ENCODE measurements around the gene ATP2B1. TPM values are rescaled to one million over a fixed set of nuclear protein-coding genes. Genes with fewer than 3 reads are reported as not detected.

The ATP2B1 gene
- total RNA-seq, 1 experiment from 2014 or later, result 48.5 TPM

DNA sequence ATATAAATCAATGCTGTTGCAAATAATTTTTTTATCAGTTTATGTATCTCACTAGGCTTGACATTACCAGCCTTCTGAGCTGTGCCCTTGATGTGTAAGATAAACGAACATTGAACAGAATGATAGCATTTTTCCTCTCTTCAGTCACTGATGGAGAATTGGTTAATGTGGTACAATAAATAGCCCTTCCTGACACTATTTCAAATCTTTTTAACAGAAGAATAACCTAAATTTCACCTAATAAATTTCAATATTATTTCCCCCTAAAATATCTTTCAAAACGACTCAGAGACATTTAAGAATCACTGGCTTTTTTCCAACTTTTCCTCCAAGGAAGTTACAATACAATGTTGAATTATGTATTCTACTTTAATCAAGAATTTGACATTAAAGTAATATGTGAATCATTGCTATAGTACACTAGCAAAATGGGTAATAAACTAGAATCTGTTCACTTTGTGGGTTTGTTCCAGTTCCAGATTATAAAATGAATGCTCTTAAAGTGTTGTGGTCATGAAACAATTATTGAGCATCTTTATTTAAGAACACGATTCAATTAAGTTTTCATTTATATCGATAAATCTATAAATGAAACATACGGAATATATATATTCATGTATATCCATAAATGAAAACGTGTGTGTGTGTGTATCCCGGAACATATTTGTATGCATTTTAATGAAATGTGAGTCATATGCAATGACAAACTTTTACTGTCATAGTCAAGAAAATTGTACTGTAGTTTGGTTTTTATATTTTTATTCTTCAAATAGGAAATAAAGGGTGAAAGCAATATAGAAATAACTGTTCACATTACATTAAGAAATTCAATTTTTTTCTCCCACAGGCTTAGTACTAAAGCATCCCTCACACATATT, 2.5 kb upstream of the ATP2B1 start:
- ChIA-PET CTCF (no interaction called here), POLR2A (ENCODE audit: unreplicated experiment) (interaction anchor here (0.7 to 1.2 kb wide), 2 partner anchors 22 to 181 kb away, joined by 4 to 8 read pairs; no protein-coding TSS in a partner anchor)
- Histone ChIP-seq H3K9me2 (replicated peaks; ENCODE audit: low read length) (no peaks in the 10 kb centered on the region), H3K79me2 (ENCODE audit: low read length) (peaks cover 35% of the 10 kb centered on the region), H2AFZ (ENCODE audit: low read length) (no peak overlapping the region), H3K9ac (ENCODE audit: low read length) (peak overlapping the region; percentile 91), H3K4me3 (ENCODE audit: low read length) (peak overlapping the region; percentile 90), H3K4me2 (ENCODE audit: low read length) (peak overlapping the region; percentile 87), H3K9me3 (ENCODE audit: low read length) (no peaks in the 10 kb centered on the region), H4K20me1 (ENCODE audit: low read length) (peaks cover 19% of the 10 kb centered on the region), H3F3A (ENCODE audit: low read length, unreplicated experiment) (no peaks in the 10 kb centered on the region), H3K27ac (ENCODE audit: low read length) (peak overlapping the region; percentile 87), H3K36me3 (ENCODE audit: low read depth, low read length) (no peaks in the 10 kb centered on the region), H3K4me1 (ENCODE audit: insufficient read depth, low read length) (peaks cover 22% of the 10 kb centered on the region), H3K27me3 (ENCODE audit: low read length) (no peaks in the 10 kb centered on the region)
- ATAC-seq (no peak), DNase-seq (peak; percentile 41)
- intact Hi-C loops (cut with micrococcal nuclease), result loop anchor here (1.0 to 2.0 kb wide), 4 partner anchors 23 to 106 kb away; no protein-coding TSS in a partner anchor
- TF ChIP-seq EZH2 (IDR thresholded peaks at IDR 0.05; ENCODE audit: low read length, unreplicated experiment) (no peak), EZH2phosphoT487 (IDR thresholded peaks at IDR 0.05; ENCODE audit: borderline replicate concordance, low read length) (no peak), CTCF (conservative IDR thresholded peaks at IDR 0.05; ENCODE audit: low read depth, low read length) (no peak)
- no TSS peak for BruUV-seq (replicated peaks)

GRCh38 chr12:89709995-89710872, 1.6 kb upstream of the ATP2B1 start:
- DNase-seq, result peak; percentile 26
- POLR2A ChIA-PET (ENCODE audit: unreplicated experiment), result interaction anchor here (0.6 to 1.2 kb wide), 4 partner anchors 23 to 250 kb away, joined by 3 to 8 read pairs (median 4); no protein-coding TSS in a partner anchor
- Histone ChIP-seq H3K27me3 (ENCODE audit: low read length) (no peaks in the 10 kb centered on the region), H3K9me3 (ENCODE audit: low read length) (no peaks in the 10 kb centered on the region), H4K20me1 (ENCODE audit: low read length) (peaks cover 28% of the 10 kb centered on the region), H3K27ac (ENCODE audit: low read length) (peak overlapping the region; percentile 87), H3K4me2 (ENCODE audit: low read length) (peak overlapping the region; percentile 87), H3K4me1 (ENCODE audit: insufficient read depth, low read length) (peaks cover 30% of the 10 kb centered on the region), H3K9me2 (replicated peaks; ENCODE audit: low read length) (no peaks in the 10 kb centered on the region), H3K9ac (ENCODE audit: low read length) (peak overlapping the region; percentile 91), H3K36me3 (ENCODE audit: low read depth, low read length) (no peaks in the 10 kb centered on the region), H3K79me2 (ENCODE audit: low read length) (peaks cover 44% of the 10 kb centered on the region), H3K4me3 (ENCODE audit: low read length) (peak overlapping the region; percentile 90), H2AFZ (ENCODE audit: low read length) (peak overlapping the region; percentile 45; the same call in 1 of the 2 replicates), H3F3A (ENCODE audit: low read length, unreplicated experiment) (no peaks in the 10 kb centered on the region)
- TSS peak; percentile 71 for BruUV-seq (replicated peaks)
- CTCF ChIA-PET, result interaction anchor here (1.3 kb wide), 1 partner anchor 241 kb away, joined by 3 read pairs; no protein-coding TSS in a partner anchor
- intact Hi-C loops (cut with micrococcal nuclease), result loop anchor here (1.0 to 5.0 kb wide), 6 partner anchors 24 to 392 kb away; no protein-coding TSS in a partner anchor
- no peak for ATAC-seq
- no peak for TF ChIP-seq EZH2 (IDR thresholded peaks at IDR 0.05; ENCODE audit: low read length, unreplicated experiment)
